HepG2 (cell line): ENCODE results near the gene CASTOR1. TPM values are rescaled to one million over a fixed set of nuclear protein-coding genes. Genes with fewer than 3 reads are reported as not detected.

ENCODE experiments used
- AGO1 ChIP-seq: fragments of 200-400 bp; formaldehyde crosslinking; IDR thresholded peaks from 2 replicates; pipeline ENCODE4 v1.6.1; 2017; ENCODE audit warnings: mild to moderate bottlenecking, low read depth, low read length, moderate library complexity; ENCODE audit not compliant: poor library complexity, severe bottlenecking
- DR1 ChIP-seq: sonication (generic); formaldehyde crosslinking; IDR thresholded peaks from 2 replicates; pipeline ENCODE4 v1.8.0; 2021; ENCODE audit warnings: mild to moderate bottlenecking, missing genetic modification reagents, inconsistent platforms
- ELF3 ChIP-seq: IDR thresholded peaks from 2 replicates; pipeline ENCODE4 v1.6.1; 2016; ENCODE audit warnings: missing genetic modification reagents, missing compliant biosample characterization
- HIC2 ChIP-seq: sonication (generic); formaldehyde crosslinking; IDR thresholded peaks from 2 replicates; pipeline ENCODE4 v1.9.0; 2022; ENCODE audit warnings: low read depth, missing genetic modification reagents
- IKZF4 ChIP-seq: sonication (generic); formaldehyde crosslinking; IDR thresholded peaks from 2 replicates; pipeline ENCODE4 v1.5.1; 2020; ENCODE audit warnings: borderline replicate concordance, mild to moderate bottlenecking, low read depth, missing genetic modification reagents; ENCODE audit errors: not compliant biosample characterization
- KDM6A ChIP-seq: IDR thresholded peaks from 2 replicates; pipeline ENCODE4 v1.6.1; 2016; ENCODE audit warnings: low read depth
- KMT2B ChIP-seq: IDR thresholded peaks from 2 replicates; pipeline ENCODE4 v1.6.1; 2016; ENCODE audit warnings: missing genetic modification reagents, missing compliant biosample characterization
- MEIS1 ChIP-seq: sonication (generic); formaldehyde crosslinking; IDR thresholded peaks from 2 replicates; pipeline ENCODE4 v1.9.0; 2021; ENCODE audit warnings: mild to moderate bottlenecking, missing genetic modification reagents, moderate library complexity, borderline replicate concordance
- POLR2AphosphoS5 ChIP-seq: IDR thresholded peaks from 2 replicates; pipeline ENCODE4 v1.6.1; 2012; ENCODE audit warnings: low read depth, low read length
- SIX4 ChIP-seq: sonication (generic); formaldehyde crosslinking; IDR thresholded peaks from 2 replicates; pipeline ENCODE4 v1.4.0; 2020; ENCODE audit warnings: missing genetic modification reagents
- SP5 ChIP-seq: IDR thresholded peaks from 2 replicates; pipeline ENCODE4 v1.6.1; 2016; ENCODE audit warnings: low read depth, borderline replicate concordance
- SRY ChIP-seq: sonication (generic); formaldehyde crosslinking; IDR thresholded peaks from 2 replicates; pipeline ENCODE4 v1.8.0; 2022; ENCODE audit warnings: mild to moderate bottlenecking, missing genetic modification reagents
- THAP8 ChIP-seq: sonication (generic); formaldehyde crosslinking; IDR thresholded peaks from 2 replicates; pipeline ENCODE4 v1.5.1; 2020; ENCODE audit warnings: missing genetic modification reagents, mild to moderate bottlenecking, borderline replicate concordance
- TRIM22 ChIP-seq: fragments of 450-650 bp; IDR thresholded peaks from 2 replicates; pipeline ENCODE4 v1.6.1; 2017
- ZNF335 ChIP-seq: sonication (generic); formaldehyde crosslinking; IDR thresholded peaks from 2 replicates; pipeline ENCODE4 v1.4.0; 2020; ENCODE audit warnings: missing genetic modification reagents
- ZNF460 ChIP-seq: sonication (generic); formaldehyde crosslinking; IDR thresholded peaks from 2 replicates; pipeline ENCODE4 v1.5.1; 2020; ENCODE audit warnings: missing genetic modification reagents, mild to moderate bottlenecking, borderline replicate concordance
- ZNF496 ChIP-seq: sonication (generic); formaldehyde crosslinking; IDR thresholded peaks from 2 replicates; pipeline ENCODE4 v1.8.1; 2023; ENCODE audit warnings: mild to moderate bottlenecking, moderate library complexity, missing genetic modification reagents; ENCODE audit not compliant: insufficient replicate concordance
- ZNF570 ChIP-seq: sonication (generic); formaldehyde crosslinking; IDR thresholded peaks from 2 replicates; pipeline ENCODE4 v1.4.0; 2020; ENCODE audit warnings: mild to moderate bottlenecking, missing genetic modification reagents, borderline replicate concordance
- ZNF709 ChIP-seq: sonication (generic); formaldehyde crosslinking; IDR thresholded peaks from 2 replicates; pipeline ENCODE4 v1.5.0; 2020; ENCODE audit warnings: mild to moderate bottlenecking, missing genetic modification reagents
- ZNF83 ChIP-seq: sonication (generic); formaldehyde crosslinking; IDR thresholded peaks from 2 replicates; pipeline ENCODE4 v1.4.0; 2020; ENCODE audit warnings: missing genetic modification reagents, mild to moderate bottlenecking, borderline replicate concordance
- ZSCAN22 ChIP-seq: sonication (generic); formaldehyde crosslinking; IDR thresholded peaks from 2 replicates; pipeline ENCODE4 v1.4.0; 2020; ENCODE audit warnings: mild to moderate bottlenecking, missing genetic modification reagents
- ZSCAN25 ChIP-seq: sonication (generic); formaldehyde crosslinking; IDR thresholded peaks from 2 replicates; pipeline ENCODE4 v1.8.0; 2022; ENCODE audit warnings: mild to moderate bottlenecking, missing genetic modification reagents
- polyA plus RNA-seq, 8 experiments: library from polyadenylated mRNA; depleted of rRNA in 3 of 8; stranded (reverse) in 7 of 8; unstranded in 1 of 8; fragments of >200 nt; fragmentation: Illumina TruSeq in 4 of 8; extraction: Trizol in 4 of 8; gene quantifications; 2 replicates each; pipeline versions ENCODE4 v1.2.1 to v1.2.3, GENCODE V29; 2011 to 2016; ENCODE audit warnings: low read depth in 4 of 8, missing spikeins in 1 of 8, mixed read lengths in 1 of 8; ENCODE audit not compliant: insufficient read depth in 1 of 8
- total RNA-seq, 5 experiments: library from RNA; depleted of rRNA; stranded (reverse); fragments of >200 nt; fragmentation: Illumina TruSeq; extraction: Trizol; gene quantifications; 2 replicates each; pipeline ENCODE4 v1.2.3, GENCODE V29; 2016; ENCODE audit warnings: low read depth in 1 of 5
- TF ChIP-seq, protein P1 (sequence below): sonication (generic); formaldehyde crosslinking; IDR thresholded peaks from 2 replicates; pipeline ENCODE4 v1.4.0; 2020; ENCODE audit warnings: missing genetic modification reagents; ENCODE audit errors: not compliant biosample characterization
- TF ChIP-seq, protein P2 (sequence below): sonication (generic); formaldehyde crosslinking; IDR thresholded peaks from 2 replicates; pipeline ENCODE4 v1.9.0; 2022; ENCODE audit warnings: missing genetic modification reagents, mild to moderate bottlenecking, borderline replicate concordance

CASTOR1 gene
- total and polyA plus RNA-seq, 2 of the 13 experiments (the other 11 are each of a cell fraction or from before 2014, with no cell fraction given), result 2.6 to 4.4 TPM

GRCh38 chr22:30326706-30327362 lies 37.5 kb upstream of the CASTOR1 start, which contains the start of gene TBC1D10A (continued):
- TF ChIP-seq, protein P1, sequence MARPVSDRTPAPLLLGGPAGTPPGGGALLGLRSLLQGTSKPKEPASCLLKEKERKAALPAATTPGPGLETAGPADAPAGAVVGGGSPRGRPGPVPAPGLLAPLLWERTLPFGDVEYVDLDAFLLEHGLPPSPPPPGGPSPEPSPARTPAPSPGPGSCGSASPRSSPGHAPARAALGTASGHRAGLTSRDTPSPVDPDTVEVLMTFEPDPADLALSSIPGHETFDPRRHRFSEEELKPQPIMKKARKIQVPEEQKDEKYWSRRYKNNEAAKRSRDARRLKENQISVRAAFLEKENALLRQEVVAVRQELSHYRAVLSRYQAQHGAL (CRISPR knock-in tag), result no peak
- TF ChIP-seq IKZF4 (CRISPR knock-in tag) (no peak), SRY (CRISPR knock-in tag) (0 out of 2 replicates have a peak, but pooled peaks have one; percentile 50), KDM6A (CRISPR knock-in tag) (no peak), AGO1 (no peak), POLR2AphosphoS5 (peak; percentile 20; the same call in 1 of the 2 replicates), ZNF335 (CRISPR knock-in tag) (no peak; the same call in 1 of the 2 replicates), ELF3 (CRISPR knock-in tag) (peak; percentile 71; the same call in 1 of the 2 replicates), SIX4 (CRISPR knock-in tag) (no peak), THAP8 (CRISPR knock-in tag) (no peak), ZNF83 (CRISPR knock-in tag) (no peak), SP5 (CRISPR knock-in tag) (peak; percentile 71), ZNF460 (no peak), ZNF570 (CRISPR knock-in tag) (no peak), ZNF496 (no peak), HIC2 (CRISPR knock-in tag) (no peak), ZSCAN22 (CRISPR knock-in tag) (no peak), DR1 (CRISPR knock-in tag) (no peak), KMT2B (peak; percentile 43; the same call in 1 of the 2 replicates), MEIS1 (CRISPR knock-in tag) (peak; percentile 81; the same call in 1 of the 2 replicates), ZSCAN25 (CRISPR knock-in tag) (peak; percentile 13; the same call in 1 of the 2 replicates), TRIM22 (no peak), ZNF709 (CRISPR knock-in tag) (no peak)
- TF ChIP-seq, protein P2, sequence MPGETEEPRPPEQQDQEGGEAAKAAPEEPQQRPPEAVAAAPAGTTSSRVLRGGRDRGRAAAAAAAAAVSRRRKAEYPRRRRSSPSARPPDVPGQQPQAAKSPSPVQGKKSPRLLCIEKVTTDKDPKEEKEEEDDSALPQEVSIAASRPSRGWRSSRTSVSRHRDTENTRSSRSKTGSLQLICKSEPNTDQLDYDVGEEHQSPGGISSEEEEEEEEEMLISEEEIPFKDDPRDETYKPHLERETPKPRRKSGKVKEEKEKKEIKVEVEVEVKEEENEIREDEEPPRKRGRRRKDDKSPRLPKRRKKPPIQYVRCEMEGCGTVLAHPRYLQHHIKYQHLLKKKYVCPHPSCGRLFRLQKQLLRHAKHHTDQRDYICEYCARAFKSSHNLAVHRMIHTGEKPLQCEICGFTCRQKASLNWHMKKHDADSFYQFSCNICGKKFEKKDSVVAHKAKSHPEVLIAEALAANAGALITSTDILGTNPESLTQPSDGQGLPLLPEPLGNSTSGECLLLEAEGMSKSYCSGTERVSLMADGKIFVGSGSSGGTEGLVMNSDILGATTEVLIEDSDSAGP (CRISPR knock-in tag), result peak; percentile 60; the same call in 1 of the 2 replicates
